GM21723 (cell line): ENCODE results near the gene C20orf144.
"Not testable (repeated sequence)": the region's sequence is repeated elsewhere in the genome, so short reads cannot be mapped to it uniquely, and the experiment has no call there.

Experiments
- ATAC-seq: cut with Tn5 transposase; IDR thresholded peaks from one replicate; pipeline ENCODE4 v1.9.1; 2021; ENCODE audit warnings: mild to moderate bottlenecking, moderate library complexity; ENCODE audit not compliant: unreplicated experiment

C20orf144 gene

DNA sequence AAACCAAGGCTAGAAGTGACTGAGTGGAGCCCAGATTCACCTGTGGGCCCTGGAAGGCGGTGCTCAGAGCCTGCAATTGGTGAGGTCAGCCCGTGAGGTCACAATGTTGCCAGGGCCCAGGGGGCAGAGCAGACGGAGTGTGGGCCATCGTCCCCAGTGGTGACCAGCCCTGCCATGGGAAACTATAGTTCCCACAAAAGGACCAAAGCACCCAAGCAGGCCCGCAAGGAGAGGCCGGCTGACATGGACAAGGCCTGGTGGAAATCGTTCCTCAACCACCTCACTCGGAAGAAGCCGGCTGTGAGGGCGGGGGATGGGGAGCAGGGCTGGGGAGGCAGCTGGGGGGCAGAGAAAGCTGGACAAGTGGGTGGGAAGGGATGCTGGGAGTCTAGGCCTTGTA lies at the start of gene C20orf144:
Gene C20orf144 (plus strand): TSS at position 156 of the 400 bp plus-strand sequence. CDS start 19 bp downstream, at position 175.
- ATAC-seq: no peak

DNA sequence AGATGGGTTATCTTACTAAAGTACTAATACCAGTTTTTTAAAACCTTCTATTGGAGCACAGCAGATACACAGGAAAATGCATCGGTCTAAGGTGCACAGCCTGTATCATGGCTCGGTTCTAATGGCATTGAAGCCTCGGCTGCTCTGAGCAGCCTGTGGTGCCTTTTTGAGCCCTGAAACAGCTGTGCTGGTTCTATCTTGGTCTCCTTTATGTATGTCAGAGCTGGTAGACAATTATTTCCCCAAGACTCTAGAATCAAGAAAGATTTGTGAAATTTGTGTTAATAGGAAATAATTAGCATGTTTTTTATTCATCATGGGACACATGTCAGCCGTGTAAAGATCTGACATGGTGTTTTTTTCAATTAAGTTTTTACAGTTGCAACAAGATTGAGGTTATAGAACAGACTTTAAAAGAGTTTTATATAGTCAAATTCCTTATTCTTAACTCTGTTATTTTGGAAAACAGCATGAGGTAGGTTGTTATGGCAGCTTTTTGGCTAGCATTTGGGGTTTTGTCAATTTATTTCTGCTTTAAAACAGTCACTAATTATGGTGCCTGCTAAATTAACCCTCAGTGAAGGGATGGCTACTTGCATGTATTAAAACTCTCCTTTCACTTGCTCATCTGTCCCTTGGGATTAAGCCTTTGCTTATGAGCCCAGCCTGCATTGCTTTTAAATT lies 40.3 kb upstream of the C20orf144 start:
- no peak for ATAC-seq

DNA sequence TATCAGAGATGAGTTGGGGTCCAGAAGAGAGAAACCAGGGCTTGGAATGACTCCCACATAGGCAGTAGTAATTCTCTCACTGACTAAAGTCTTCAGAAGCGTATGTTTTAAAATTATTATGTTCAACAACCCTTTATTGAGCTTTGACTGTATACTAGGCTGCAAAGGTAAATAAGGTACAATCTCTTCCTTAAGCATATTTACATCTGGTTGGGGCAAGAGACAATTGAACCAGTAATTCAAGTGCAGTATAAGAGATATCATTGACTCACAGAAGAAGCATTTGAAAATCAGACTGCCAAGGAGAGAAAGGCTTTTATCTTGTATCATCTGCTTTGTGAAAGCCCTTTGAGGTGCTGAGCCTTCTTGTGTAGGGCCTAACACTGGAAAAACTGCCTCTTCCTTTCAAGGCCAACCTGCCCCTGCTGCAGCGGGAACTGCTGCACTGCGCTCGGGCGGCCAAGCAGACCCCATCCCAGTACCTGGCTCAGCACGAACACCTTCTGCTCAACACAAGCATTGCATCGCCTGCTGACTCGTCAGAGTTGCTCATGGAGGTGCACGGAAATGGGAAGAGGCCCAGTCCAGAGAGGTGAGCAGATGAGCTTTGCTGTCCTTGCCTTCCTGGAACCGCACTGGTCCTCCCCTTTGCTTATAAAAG lies 39.3 kb upstream of the C20orf144 start:
- ATAC-seq: no peak

DNA sequence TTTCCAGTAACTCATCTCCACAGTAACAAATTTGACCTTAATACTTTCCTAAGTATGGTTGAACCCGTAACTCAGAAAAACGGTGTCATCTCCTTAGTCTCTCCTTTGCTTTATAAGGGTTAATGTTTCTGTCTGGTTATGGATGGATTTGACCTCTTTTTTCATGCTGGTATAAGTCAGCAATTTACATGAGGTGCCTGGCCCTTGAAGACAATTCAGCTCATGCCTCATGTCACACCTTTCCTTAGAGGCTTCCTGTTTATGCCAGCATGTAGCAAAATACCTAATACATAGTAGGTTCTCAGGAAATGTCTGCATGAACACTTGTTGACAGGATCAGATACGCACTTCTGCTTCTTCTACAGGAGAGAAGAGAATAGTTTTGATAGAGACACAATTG lies 37.7 kb upstream of the C20orf144 start:
- ATAC-seq: no peak

DNA sequence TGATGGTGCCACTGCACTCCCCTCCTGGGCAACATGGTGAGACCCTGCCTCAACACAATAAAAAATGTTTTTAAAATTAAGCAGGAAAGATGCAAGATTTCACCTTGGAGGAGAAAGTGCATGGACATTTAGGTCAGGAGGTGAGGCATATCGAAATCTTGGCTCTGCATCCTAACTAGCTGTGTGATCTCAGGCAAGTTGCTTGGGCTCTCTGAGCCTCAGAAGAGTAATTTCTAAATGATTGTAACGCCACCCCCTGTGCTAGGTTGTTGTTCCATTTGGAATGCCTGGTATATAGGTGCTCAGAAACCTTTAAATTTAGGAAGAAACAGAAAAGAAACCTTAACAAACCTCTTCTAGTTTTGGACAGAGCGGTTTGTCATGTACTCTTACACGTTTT lies 35.9 kb upstream of the C20orf144 start:
- no peak for ATAC-seq

DNA sequence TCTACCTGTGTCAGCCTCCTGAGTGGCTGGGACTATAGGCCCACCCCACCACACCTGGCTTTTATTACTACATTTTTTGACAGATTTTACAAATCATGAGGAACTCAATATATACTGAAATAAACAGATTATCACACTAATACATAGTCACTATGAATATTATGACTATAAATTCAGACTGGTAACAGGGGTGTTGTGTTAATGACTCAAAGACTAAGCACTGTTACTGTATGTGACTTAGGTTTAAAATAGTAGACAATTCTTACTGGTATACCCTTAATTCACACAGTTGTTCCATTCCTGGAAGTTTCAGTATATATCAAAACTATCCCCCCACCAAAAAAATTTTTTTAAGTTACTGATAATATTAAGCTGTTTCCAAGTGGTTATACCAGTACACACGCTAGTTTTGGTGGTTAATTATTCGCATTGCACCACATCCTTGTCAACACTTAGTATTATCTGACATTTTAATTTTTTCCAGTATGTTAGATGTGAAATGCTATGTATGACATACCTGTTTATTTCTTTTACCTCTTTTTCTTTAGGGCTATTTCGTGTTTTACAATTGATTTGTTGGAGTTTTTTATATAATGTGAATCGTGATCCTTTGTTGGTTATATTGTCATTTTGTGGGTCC lies 34.4 kb upstream of the C20orf144 start:
- no peak for ATAC-seq

DNA sequence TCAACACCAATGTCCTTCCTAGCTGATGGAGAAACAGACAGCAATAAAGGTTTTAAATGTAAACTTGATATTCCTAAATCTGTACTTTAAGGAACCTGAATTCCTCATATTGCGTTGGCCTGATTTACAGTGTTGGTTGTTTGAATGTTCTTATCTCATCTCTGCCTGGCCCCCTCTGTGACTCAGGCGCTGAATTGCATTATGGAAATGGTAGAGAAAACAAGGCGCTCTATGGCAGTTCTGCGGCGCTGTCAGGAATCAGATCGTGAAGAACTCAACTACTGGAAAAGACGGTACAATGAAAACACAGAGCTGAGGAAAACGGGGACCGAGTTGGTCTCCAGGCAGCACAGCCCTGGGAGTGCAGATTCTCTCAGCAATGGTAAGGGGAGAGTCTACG lies 32.6 kb upstream of the C20orf144 start:
- ATAC-seq: no peak

DNA sequence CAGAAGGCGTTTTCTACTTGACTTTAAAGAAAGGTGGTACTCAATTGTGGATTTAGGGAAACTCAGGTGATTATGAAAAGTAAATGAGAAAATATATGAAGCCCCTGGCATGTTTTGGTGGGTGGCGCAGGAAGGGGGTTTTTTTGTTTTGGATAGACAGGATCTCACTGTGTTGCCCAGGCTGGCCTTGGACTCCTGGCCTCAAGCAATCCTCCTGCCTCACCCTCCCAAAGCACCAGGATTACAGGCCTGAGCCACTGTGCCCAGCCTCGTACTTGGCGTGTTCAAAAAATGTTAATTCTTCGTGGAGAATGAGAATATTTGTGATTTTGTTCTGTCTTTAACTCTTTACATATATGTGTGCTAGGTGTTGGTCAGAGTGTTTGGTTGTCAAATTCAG lies 32.1 kb upstream of the C20orf144 start:
- ATAC-seq: no peak

DNA sequence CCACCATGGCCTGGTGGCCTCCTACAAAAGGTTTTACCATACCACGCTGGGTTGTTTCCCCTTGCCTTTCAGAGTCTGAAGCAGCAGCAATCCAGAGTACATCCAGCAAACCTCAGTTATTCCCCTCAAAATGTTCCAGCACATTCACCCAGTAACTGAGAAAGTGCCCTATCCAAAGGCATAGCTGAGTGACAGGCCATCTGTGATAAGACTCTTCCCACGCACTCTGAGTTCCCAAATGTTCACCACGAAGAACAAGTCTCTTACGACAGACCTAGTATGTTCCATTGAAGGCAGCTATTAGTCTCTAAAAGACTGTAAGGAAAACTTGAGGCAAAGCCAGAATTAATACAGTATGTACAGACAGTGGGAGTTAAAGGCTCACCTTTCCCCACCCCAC lies 31.6 kb upstream of the C20orf144 start:
- no peak for ATAC-seq

DNA sequence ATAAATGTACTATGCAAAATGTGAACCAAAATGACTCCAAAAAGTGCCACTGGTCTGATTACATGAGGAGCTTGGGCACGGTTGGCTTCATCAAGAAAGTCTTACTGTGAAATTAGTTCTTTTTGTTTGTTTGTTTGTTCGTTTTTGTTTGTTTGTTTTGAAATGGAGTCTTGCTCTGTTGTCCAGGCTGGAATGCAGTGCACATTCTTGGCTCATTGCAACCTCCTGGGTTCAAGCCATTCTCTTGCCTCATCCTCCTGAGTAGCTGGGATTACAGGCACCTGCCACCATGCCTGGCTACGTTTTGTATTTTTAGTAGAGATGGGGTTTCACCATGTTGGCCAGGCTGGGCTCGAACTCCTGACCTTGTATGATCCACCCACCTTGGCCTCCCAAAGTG lies 30.2 kb upstream of the C20orf144 start:
- ATAC-seq: not testable (repeated sequence)

DNA sequence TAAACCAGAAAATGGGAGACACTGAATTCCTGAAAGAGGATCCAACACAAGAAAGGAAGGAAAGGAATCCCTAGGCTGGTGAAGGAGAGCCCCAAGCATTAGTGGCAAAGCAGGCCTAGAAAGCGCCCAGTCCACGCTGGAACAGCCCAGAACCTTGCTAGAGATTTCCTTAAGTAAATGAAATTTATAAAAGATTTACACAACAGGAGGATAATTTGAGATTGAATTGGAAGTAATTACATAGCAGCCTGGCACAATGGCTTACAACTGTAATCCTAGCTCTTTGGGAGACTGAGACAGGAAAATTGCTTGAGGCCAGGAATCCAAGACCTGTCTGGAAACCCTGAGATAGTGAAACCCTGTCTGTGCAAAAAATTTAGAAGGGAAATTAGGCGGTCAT lies 26.8 kb upstream of the C20orf144 start:
- ATAC-seq: no peak

DNA sequence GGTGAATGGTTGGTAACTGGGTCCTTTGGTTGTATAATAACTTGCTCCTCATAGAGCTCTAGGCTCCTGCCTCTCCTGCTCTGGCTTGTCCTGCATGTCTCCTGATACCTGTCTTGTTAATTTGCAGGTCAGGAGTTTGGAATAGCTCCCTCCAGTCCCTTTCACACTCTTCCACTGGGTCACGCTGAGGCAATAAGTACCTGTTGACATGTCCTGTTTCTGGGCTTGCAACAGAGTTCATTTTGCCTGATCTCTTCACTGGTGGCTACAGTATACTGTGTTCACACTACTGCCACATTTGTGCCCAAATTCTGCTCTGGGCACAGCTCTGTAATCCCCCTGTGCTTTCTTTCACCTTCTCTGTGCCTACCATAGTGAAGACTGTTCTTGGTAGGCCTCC lies 25.4 kb upstream of the C20orf144 start:
- ATAC-seq: no peak

DNA sequence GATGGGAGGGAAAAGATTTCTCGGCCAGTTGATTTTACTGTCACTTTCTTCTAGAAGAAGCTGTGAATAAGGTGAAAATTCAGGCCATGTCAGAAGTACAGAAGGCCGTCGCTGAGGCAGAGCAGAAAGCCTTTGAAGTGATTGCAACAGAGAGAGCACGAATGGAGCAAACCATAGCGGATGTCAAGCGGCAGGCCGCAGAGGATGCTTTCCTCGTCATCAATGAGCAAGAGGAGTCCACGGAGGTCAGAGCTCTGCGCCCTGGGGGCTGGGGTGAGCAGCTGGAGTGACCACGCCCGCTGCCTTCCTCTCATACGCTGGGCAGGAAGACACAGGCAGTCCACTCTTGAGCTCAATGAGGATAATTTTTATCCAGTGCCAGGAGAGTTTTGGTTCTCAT lies 21.8 kb upstream of the C20orf144 start:
- no peak for ATAC-seq

DNA sequence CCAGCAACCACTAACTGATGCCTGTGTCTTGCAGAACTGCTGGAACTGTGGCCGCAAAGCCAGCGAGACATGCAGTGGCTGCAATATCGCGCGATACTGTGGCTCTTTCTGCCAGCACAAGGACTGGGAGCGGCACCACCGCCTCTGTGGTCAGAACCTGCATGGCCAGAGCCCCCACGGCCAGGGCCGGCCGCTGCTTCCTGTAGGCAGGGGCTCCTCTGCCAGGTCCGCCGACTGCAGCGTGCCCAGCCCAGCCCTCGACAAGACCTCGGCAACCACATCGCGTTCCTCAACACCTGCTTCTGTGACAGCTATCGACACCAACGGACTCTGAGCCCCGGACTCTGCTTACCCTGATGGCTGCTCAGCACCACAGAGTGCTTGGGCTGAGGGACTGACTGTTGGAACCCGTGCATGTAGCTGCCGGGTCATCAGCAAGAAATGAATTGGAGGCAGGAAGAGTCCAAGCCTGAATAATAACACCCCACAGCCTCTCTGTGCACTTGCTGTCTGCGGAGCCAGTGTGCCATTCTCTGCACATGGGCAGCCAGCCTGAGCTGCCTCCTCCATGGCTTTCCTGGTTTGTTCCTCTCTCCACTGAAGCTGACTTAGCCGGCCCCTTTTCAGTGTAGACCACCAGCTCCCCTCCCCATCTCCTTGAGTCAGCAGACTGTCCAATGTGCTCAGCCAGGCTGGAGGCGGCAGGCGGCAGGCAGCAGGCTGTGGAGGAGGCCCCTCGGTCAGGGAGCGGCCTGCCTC lies 17.6 kb upstream of the C20orf144 start:
- ATAC-seq: no peak

DNA sequence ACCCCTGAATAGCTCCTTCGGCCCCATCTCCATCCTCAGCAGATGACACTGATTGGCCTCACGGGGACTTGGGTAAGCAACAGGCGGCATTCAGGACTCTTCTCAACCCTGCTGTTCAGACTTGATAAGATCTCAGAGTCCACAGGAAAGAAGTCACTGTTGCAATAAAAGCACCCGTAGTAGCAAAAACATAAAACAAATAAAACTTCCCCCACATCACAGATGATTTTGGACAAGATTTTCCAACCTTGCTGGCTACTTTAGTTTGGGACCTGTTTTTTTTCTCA lies 17.1 kb upstream of the C20orf144 start:
- no peak for ATAC-seq

DNA sequence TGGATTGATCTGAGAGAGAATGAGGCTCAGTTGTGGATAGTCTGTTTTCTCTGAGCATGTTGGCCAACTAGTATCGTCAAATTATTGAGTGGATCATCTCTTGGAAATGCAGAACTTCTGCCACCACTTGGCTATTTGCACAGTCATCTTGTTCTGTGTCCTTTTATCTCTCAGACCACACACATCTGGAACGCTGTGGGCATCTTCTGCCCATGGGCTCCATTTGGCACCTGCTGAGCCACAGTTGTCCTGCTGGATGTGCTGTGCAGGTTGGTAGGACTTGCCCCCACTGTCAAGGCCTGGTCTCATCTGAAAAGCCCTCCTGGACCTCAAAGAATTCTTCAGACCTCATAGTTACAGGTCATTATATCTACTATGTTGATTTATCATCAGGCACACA lies 16.7 kb upstream of the C20orf144 start:
- ATAC-seq: no peak

DNA sequence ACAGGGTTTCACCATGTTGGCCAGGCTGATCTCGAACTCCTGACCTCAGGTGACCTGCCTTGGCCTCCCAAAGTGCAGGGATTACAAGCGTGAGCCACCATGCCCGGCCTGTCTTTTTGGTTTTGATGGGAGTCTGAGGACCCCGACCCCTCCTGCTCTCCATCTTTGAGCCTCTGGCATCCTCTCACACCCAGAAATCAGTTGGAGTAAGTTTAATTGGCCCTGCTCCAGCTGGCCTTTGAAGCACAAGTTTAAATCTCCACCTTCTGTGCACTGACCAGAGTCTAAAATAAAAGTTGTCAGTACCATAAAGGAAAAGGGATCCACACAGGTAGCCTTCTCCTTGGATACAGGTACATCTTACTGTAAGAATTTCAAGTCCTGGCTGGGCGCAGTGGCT lies 15.9 kb upstream of the C20orf144 start:
- ATAC-seq: no peak

DNA sequence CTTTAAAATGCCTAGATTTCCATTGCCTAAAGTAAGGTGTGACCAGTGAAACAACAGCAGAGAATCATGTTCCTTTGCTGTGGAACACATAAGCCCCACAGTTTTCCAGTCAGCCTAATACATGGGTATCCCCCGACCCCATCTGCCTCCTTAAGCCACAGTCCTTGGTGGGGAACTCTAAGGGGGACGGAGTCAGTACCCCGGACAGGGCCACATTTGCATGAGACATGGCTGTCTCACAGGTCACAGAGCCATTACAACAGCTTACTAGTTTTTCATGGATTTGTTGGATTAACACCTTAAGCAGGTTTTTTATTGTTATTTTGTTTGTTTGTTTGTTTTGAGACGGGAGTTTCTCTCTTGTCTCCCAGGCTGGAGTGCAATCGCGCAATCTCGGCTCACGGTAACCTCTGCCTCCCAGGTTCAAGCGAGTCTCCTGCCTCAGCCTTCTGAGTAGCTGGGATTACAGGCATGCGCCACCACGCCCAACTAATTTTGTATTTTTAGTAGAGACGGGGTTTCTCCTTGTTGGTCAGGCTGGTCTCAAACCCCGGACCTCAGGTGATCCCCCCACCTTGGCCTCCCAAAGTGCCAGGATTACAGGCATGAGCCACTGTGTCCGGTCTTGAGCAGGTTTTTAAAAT lies 15.0 kb upstream of the C20orf144 start:
- ATAC-seq: not testable (repeated sequence)

DNA sequence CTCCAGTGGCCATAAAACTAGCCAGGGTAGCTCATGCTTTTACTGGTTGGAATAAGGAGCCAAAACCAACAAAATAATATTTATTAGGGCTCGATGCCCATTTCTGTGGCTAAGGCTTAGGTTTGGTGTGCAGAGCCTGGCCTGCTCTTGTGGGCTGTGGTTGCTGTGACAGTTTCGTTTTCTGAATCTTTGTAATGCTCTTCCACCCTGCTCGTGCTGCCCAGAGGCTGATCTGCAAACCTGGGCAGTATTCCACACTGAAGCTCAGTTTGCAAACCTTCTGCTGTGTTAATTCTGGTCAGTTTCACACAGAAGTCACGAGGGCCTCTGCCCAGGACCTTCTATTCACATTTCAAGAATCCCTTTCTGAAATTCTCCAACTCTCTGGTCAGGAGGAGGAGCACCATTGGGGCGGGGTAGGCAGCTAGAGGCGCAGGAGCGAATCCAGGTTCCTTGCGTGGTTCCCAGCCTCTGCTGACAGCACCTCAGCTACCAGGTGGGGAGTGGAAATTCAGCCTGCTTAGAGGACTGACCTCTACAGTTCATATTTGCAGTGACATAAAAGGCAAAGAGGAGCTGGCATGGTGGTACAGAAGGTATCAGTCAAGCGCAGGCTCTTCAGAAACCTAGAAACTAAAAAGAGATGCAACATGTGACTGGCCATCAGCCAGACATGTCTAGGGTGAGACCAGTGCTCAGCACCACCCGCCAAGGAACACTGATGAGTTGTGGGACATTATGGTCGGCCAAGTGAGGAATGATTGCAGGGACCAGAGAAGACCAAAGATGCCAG lies 14.3 kb upstream of the C20orf144 start:
- ATAC-seq: peak; percentile 65

DNA sequence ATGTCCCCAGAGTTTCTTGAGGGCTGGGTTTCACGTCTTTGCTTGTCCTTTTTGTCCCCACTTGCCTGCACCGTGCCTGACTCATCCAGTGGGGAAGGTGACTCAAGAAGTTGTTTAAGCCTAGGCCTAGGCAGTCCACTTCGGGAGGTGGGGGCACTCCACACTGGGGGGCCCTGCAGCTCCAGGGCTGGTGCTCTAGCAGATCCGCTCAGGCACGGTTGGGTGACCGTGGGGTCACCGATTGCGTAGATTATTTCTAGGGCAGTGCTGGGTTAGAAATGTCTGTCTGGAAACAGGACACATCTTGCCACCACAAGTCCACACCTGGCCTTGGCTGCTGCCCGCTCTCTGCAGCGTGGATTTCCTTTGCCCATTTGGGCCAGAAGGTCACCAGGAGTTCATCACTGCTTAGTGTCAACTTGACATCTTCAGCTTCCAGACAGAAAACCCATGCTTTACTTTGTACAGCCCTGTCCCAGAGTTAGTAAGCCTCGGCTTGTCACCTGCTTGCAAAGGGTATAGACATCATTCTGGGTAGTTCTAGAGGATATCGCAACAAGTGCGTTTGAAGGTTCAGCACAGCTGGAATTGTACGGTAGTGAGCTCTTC lies 13.6 kb upstream of the C20orf144 start:
- no peak for ATAC-seq
